Stimulated activated CD8-positive, alpha-beta memory T cell treated with anti-CD3 and anti-CD28 coated beads, Interleukin-15, amount 100 ng/mL, for 24 hours (primary cell): ENCODE measurements around the gene ARHGEF17.

Experiments used
- DNase-seq: peaks from one replicate; pipeline ENCODE4 v3.0.0-alpha.2; 2020; ENCODE audit warnings: low read depth

The ARHGEF17 gene

GRCh38 chr11:73393479-73394415 is 85.7 kb downstream of the ARHGEF17 start:
- no peak for DNase-seq

- DNase-seq, result no peak
Observed at GRCh38 chr11:73394416-73395296, 86.6 kb downstream of the ARHGEF17 start.

- DNase-seq, result no peak
Observed at GRCh38 chr11:73395297-73396208, 87.5 kb downstream of the ARHGEF17 start.

- DNase-seq, result no peak
Observed at GRCh38 chr11:73396251-73396930, 88.3 kb downstream of the ARHGEF17 start.

- DNase-seq, result no peak
Observed at GRCh38 chr11:73396985-73397384, 88.9 kb downstream of the ARHGEF17 start.

GRCh38 chr11:73397468-73398131 is 89.5 kb downstream of the ARHGEF17 start:
- DNase-seq, result no peak

GRCh38 chr11:73398132-73398526 is 90.1 kb downstream of the ARHGEF17 start:
- no peak for DNase-seq

- no peak for DNase-seq
Observed at GRCh38 chr11:73398721-73399120, 90.6 kb downstream of the ARHGEF17 start.

GRCh38 chr11:73399159-73399590 is 91.1 kb downstream of the ARHGEF17 start:
- no peak for DNase-seq

GRCh38 chr11:73399636-73400035 is 91.6 kb downstream of the ARHGEF17 start:
- no peak for DNase-seq

- DNase-seq, result no peak
Observed at GRCh38 chr11:73400293-73400692, 92.2 kb downstream of the ARHGEF17 start.

- no peak for DNase-seq
Observed at GRCh38 chr11:73401217-73401923, 93.3 kb downstream of the ARHGEF17 start.

- DNase-seq, result no peak
Observed at GRCh38 chr11:73401924-73402833, 94.1 kb downstream of the ARHGEF17 start.

GRCh38 chr11:73402834-73403185 is 94.7 kb downstream of the ARHGEF17 start:
- no peak for DNase-seq

GRCh38 chr11:73403541-73403940 is 95.5 kb downstream of the ARHGEF17 start:
- DNase-seq, result no peak

GRCh38 chr11:73404048-73404447 is 96.0 kb downstream of the ARHGEF17 start:
- no peak for DNase-seq

GRCh38 chr11:73404506-73405145 is 96.5 kb downstream of the ARHGEF17 start:
- DNase-seq, result no peak

- DNase-seq, result no peak
Observed at GRCh38 chr11:73405146-73405510, 97.1 kb downstream of the ARHGEF17 start.
